Activated T-cell treated with anti-CD3 and anti-CD28 coated beads, Interleukin-2, amount 50 U/mL, for 1 hour (primary cell): Measurements from ENCODE around the gene PRKAB1.

ENCODE experiments used
- DNase-seq: peaks from one replicate; pipeline ENCODE4 v3.0.0-alpha.2; 2020

The PRKAB1 gene

DNA sequence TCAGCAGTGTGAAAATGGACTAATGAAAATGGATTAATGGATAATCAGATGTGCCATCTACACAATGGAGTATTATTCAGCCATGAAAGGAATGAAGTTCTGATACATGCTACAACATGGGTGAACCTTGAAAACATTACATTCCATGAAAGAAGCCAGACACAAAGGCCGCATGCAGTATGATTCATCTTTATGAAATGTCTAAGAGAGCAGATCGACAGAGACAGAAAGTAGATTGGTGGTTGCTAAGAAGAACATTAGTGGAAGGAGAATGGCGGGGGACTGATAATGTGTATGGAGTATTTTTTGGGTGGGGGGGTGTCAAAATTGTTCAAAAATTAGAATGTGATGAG, 47.3 kb downstream of the PRKAB1 start:
- DNase-seq, result no peak

DNA sequence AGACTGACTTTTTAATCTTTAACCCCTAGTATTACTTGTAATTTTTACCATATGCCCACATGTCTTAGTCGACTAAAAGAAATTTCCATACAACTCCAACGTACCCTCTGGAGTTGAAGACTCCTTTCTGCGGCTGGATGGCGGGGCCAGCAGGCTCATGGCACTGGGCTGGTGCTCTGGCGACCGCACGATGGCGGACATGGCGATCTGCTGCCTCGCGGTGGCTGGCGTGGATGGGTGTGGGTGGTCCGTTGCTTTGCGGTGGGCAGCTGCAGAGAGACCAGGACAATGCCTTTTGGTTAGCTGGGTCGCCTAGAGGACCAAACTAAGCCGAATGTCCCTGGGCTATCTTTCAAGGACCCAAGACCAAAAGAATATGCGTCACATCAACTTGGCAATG, 50.2 kb downstream of the PRKAB1 start:
- DNase-seq, result no peak

DNA sequence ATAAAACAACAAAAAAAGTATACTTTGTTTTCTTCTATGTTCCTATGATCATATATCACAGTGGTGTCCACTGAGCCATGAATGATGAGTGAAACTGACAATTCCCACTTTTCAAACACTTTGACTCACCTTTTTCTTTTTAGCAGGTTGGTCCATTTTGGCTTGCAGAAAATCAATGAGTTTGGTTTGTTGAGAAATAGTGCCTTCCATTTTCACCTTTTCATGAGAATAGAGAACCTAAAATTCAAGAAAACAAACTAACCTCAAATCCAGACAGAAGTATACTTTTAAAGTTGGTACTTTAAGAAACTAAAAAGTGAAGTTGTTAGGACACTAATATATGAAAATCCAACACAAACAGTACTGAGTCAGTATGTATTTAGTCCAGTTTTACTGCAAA, 52.4 kb downstream of the PRKAB1 start:
- no peak for DNase-seq

DNA sequence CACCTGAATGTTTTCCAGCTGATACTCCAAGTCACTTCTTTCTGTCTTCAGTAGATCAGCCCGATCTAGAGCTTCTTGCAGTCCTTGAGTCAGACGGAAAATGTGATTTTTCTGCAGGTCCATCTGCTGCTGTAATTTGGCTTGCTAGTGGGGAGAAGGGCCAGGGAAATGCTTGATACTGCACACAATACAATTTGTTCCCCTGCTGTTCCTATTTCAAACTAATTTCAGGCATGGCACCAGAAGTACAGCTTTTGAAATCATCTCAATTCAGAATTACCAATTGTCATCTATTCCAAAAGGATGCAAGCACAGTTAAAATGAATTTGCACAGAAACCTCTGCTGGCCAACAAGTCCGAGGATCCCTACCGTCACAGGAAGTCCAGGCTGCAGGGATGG, 53.4 kb downstream of the PRKAB1 start:
- no peak for DNase-seq

DNA sequence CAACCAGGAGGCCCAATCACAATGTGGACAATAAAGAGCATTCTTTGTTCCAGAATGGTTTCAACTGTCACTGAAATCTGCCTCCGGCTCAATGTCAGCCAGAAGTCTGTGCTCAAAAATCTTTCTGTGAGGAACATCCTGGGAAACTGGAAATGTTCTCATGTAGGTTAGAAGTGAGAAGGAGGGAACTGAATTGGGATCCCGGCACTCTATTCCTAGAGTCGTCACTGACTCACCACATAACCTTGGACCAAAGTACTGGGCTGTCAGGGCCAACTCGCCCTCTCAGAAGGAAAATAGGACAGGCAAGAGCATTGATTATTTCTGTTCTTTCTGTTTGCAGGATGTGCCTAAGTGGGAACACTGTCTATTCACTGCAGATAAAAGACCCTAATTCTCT, 57.6 kb downstream of the PRKAB1 start:
- DNase-seq, result no peak

DNA sequence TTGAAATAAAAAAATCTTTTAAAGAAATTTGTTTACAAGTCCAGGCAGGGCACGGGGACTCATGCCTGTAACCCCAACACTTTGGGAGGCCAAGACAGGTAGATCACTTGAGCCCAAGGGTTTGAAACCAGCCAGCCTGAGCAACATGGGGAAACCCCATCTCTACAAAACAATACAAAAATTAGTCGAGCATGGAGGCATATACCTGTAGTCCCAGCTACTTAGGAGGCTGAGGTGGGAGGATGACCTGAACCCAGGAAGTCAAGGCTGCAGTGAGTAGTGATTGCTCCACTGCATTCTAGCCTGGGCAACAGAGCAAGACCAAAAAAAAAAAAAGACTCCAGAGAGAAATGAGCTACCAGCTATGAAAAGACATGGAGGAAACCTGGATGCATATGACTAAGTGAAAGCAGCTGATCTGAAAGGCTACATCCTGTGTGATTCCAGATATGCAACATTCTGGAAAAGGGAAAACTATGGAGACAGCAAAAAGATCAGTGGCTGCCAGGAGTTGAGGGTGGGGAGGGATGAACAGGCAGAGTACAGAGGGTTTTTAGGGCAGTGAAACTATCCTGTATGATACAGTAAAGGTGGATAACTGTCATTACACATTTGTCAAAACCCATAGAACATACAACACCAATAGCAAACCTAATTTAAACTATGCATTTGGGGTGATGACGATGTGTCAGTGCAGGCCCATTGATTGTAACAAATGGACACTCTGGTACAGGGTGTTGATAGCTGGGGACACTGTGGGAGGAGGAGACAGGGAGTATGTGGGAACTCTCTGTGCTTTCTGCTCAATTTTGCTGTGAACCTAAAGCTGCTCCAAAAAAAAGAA, 59.9 kb downstream of the PRKAB1 start:
- DNase-seq, result no peak

DNA sequence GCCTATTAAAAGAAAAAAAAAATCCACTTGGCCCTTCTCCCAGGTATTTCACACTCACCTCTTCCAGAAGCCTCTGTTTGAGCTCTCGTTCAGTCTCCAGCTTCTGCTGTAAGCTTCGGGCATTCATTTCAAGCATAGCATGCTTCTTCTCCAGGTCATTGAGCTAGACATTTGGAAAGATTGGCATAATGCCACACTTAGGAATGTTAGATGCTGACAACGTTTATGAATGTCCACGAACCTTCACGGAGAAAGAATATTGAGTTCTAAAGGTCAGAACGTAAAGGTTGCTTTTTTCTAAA, 60.5 kb downstream of the PRKAB1 start:
- no peak for DNase-seq

DNA sequence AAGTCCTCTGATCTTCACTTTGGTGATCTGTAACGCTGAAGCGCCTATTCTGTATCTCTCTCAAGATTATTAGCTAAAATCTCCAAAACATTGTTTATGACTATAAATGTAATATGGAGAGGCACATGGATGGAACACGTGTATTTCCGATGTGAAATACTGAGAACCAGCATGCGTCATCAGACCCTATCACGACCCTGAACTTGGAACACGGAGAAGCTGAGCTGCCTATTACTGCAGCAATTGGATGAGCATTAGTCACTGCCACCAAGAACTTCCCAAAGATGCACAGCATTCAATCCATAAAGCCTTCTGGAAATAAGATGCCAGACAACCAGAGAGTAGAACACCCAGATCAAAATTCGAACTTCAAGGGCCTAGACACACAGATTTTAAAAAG, 61.9 kb downstream of the PRKAB1 start:
- no peak for DNase-seq

DNA sequence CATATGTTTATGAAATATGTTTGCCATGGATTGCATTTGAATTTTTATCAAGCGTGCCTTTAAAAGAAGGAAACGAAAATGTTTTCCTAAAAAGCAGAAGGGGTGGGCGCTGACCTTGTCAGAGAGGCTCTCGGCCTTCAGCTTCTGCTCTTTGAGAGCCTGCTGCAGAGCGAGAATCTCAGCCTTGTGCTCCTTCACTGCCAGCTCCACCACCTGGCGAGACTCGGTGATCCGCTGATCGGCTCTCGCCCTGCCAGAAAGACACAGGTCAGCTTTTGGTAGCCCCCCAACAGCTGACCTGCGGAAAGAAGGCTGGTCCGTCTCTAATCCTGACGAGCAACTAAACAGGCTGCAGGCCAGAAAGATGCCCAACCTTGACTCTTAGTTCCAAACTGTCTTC, 62.4 kb downstream of the PRKAB1 start:
- DNase-seq, result no peak
